Measurements from ENCODE around the gene ZNF276. TPM values are rescaled to one million over a fixed set of nuclear protein-coding genes. Genes with fewer than 3 reads are reported as not detected.
"Not testable (repeated sequence)": the region's sequence is repeated elsewhere in the genome, so short reads cannot be mapped to it uniquely, and the experiment has no call there.

ZNF276 gene
- total RNA-seq, 1 donor from 2014 or later: 33.8 TPM

DNA sequence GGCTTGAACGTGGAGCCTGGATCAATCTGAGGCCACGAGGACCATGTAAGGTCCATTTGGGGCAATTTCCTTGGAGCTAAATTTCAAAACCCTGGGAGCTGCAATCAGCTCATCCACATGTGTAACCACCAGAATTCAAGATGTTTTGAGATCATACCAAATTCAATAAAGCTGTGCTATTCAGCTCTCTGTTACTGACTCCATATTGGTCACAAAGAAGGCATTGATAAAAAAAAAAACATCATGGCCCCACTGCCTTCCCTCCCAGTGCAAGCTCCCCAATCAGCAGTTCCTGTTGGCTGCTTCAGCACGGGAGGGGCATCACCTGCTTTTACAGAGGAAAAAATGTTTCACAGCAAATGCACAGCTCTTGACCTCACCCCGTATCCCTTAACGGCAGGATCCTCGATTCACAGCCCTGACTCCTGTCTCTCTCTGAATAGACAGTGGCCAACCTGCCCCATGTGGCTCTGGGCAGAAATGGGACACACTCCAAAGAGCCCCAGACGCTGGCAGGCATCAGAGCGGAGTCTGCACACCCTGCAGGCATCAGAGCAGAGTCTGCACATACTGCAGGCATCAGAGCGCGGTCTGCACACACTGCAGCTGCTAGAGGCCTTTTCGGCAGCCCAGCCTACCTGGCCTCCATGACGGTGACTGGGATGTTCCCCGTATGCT, 58.0 kb downstream of the ZNF276 start:
- no peak for DNase-seq (ENCODE audit: extremely low read depth, low read depth, low spot score)

DNA sequence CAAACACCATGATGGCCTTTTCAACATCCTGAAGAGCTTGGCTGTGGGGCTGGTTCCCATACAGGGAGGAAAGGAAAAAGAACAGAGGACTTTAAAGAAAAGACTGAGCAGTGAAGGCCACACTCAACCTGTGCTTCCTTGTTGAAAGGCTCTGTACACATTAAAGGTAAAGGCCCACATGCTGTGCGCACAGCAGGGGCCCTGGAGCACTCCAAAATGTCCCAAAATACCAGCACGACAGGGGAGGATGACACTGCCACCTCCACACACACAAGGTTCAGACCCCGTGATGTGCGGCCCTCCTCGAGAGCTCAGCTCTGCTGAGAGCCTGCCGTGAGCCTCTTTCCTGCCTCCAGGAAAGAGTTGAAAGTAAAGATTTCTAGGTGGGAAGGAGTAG, 58.6 kb downstream of the ZNF276 start:
- no peak for DNase-seq (ENCODE audit: extremely low read depth, low read depth, low spot score)

DNA sequence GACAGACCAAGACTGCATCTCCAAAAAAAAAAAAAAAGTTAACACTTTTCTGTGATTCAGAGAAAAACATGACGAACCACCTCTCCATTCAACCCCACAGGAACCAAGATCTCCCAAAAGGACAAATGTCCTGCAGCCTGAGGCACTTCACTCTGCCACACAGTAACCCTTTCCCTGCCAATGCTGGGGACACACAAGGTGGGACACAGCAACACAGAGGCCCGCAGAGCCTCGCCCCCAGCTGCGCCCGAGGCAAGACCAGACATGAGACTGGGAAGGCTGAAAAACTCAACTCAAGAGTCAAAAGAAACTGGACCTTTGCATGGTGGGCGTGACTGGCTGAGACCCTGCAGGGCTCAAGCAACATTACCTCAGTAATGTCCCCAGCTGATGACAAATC, 61.2 kb downstream of the ZNF276 start:
- DNase-seq (ENCODE audit: extremely low read depth, low read depth, low spot score): no peak

DNA sequence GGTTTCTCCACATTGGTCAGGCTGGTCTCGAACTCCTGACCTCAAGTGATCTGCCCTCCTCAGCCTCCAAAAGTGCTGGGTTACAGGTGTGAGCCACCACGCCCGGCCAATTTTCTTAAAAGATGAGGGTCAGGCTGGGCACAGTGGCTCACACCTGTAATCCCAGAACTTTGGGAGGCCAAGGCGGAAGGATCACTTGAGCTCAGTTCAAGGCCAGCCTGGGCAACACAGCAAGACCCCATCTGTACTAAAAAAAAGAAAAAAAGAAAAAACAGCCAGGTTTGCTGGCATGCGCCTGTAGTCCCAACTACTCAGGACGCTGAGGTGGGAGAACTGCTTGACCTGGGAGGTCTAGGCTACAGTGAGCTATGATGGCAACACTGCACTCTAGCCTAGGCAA, 62.6 kb downstream of the ZNF276 start:
- DNase-seq (ENCODE audit: extremely low read depth, low read depth, low spot score): not testable (repeated sequence)

DNA sequence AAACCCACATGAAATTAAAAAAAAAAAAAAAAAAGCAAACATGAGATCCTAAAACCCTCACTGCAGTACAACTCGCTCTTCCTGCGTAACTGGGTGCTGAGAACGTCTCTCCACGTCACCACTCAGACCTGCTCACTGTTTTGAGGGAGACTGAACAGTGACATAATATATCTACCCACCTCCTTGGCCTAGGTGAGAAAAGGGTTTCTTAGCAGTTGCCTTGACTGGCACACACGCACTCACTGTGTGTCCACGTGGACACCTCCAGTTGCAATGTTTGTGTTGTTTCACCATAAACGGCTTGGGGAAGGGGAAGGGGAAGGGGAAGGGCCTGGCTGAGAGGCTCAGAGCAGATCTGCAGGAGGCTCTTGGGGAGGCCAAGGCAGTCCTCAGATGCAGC, 63.1 kb downstream of the ZNF276 start:
- DNase-seq (ENCODE audit: extremely low read depth, low read depth, low spot score): no peak

DNA sequence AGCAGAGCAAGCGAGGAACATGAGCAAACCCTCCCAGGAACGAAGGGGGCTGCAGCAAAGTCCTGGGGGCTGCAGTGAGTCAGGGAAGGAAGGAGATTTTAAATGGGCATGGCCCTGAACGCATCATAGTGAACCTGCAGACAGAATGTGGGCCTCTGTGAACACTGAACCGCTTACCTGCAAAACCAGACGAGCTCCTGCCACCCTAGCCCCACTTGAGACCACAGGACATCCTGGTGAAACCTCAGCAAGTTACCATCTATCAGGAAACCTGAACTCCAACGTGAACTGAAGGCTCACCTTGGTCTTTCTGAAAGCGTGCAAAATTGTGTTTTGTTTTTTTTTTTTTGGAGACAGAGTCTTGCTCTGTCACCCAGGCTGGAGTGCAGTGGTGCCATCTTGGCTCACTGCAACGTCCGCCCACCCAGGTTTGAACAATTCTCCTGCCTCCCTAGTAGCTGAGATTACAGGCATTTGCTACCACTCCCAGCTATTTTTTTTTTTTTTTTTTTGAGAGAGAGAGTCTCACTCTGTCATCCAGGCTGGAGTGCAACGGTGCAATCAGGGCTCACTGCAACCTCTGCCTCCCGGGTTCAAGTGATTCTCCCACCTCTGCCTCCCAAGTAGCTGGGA, 64.3 kb downstream of the ZNF276 start:
- no peak for DNase-seq (ENCODE audit: extremely low read depth, low read depth, low spot score)

DNA sequence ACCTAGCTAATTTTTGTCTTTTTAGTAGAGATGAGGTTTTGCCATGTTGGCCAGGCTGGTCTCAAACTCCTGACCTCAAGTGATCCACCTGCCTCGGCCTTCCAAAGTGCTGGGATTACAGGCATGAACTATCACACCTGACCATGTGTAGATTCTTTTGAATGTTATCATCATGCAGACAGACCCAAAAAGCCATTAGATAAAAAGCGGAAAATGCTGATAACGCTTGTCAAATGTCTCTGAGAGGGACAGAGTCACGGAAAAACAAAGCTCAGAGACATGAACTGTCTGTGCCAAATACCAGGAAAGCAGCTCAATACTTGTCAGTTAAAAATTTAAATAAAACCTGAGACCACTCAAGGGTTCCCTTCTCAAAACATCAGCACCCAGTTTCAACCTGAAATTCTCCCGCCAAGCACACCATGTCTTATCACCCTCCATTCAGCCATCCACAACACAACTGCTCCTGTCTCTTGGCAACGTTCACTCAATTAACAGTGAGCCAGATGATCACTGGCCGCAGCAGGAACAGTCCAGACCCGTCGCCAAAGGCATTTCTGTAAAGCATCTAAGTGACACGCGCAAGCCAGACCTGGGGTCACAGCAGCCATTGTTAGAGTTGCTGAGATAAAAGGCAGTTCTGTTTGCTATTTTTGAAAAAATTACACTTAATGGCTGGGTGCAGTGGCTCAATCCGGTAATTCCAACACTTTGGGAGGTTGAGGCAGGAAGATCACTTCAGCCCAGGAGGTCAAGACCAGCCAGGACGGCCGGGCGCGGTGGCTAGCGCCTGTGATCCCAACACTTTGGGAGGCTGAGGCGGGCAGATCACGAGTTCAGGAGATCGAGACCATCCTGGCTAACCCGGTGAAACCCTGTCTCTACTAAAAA, 65.4 kb downstream of the ZNF276 start:
- no peak for DNase-seq (ENCODE audit: extremely low read depth, low read depth, low spot score)

DNA sequence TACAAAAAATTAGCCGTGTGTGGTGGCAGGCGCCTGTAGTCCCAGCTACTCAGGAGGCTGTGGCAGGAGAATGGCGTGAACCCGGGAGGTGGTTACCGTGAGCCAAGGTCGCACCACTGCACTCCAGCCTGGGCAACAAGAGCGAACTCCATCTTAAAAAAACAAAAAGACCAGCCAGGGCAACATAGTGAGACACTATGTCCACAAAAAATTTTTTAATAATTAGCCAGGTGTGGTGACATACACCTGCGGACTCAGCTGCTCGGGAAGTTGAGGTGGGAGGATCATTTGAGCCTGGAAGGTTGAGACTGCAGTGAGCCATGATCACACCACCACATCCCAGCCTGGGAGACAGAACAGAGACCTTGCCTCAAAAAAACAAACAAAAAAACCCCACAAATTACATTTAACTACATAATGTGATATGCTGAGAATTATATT, 66.0 kb downstream of the ZNF276 start:
- no peak for DNase-seq (ENCODE audit: extremely low read depth, low read depth, low spot score)

Other genes with a start within 250 kb of the ZNF276 start
- 113 and 178 TPM in 2 replicates for gene ANKRD11, start 231.0 kb upstream of the ZNF276 start, total RNA-seq
- gene SPG7, start 213.1 kb upstream of the ZNF276 start, total RNA-seq: 141 and 210 TPM in 2 replicates
- 4,854 and 6,899 TPM in 2 replicates for gene RPL13, start 160.9 kb upstream of the ZNF276 start, total RNA-seq
- 6.1 and 34.4 TPM in 2 replicates for gene CPNE7, start 145.8 kb upstream of the ZNF276 start, total RNA-seq
- 1.8 TPM in 1 of 2 replicates, not detected in the other for gene DPEP1, start 107.9 kb upstream of the ZNF276 start, total RNA-seq
- gene CHMP1A, start 63.8 kb upstream of the ZNF276 start, total RNA-seq: 107 and 121 TPM in 2 replicates
- 8.3 and 10.0 TPM in 2 replicates for gene SPATA33, start 63.7 kb upstream of the ZNF276 start, total RNA-seq
- gene CDK10, start 34.8 kb upstream of the ZNF276 start, total RNA-seq: 36.9 and 52.9 TPM in 2 replicates
- 22.1 and 32.7 TPM in 2 replicates for gene SPATA2L, start 19.8 kb upstream of the ZNF276 start, total RNA-seq
- 10.5 and 16.9 TPM in 2 replicates for gene VPS9D1, start 639 bp upstream of the ZNF276 start, total RNA-seq
- gene FANCA, start 95.1 kb downstream of the ZNF276 start, total RNA-seq: 7.6 and 32.3 TPM in 2 replicates
- 1.6 and 3.3 TPM in 2 replicates for gene SPIRE2, start 106.9 kb downstream of the ZNF276 start, total RNA-seq
- 184 and 223 TPM in 2 replicates for gene TCF25, start 152.1 kb downstream of the ZNF276 start, total RNA-seq
- 2.7 and 2.8 TPM in 2 replicates for gene MC1R, start 197.3 kb downstream of the ZNF276 start, total RNA-seq
- gene TUBB3, start 201.8 kb downstream of the ZNF276 start, total RNA-seq: 275 and 412 TPM in 2 replicates
- gene DEF8, start 227.2 kb downstream of the ZNF276 start, total RNA-seq: 107 and 162 TPM in 2 replicates